Neural progenitor cell (in vitro differentiated cells): Measurements from ENCODE around the gene KCNC3. TPM values are rescaled to one million over a fixed set of nuclear protein-coding genes. Genes with fewer than 3 reads are reported as not detected.

ENCODE experiments used
- DNase-seq: peaks from one replicate; pipeline ENCODE4 v3.0.0-alpha.2; 2016; ENCODE audit warnings: low spot score
- H2AFZ ChIP-seq: fragments of 200-600 bp; sonication (generic); replicated peaks from 2 replicates; pipeline ENCODE4 v1.6.1; 2016; ENCODE audit warnings: antibody characterized with exemption
- H3F3A ChIP-seq: fragments of 200-600 bp; sonication (generic); 2 replicates; pipeline ENCODE4 v1.6.1; 2016; ENCODE audit warnings: antibody characterized with exemption, low read depth
- H3K27ac ChIP-seq: fragments of 200-600 bp; sonication (generic); 2 replicates; pipeline ENCODE4 v1.5.1; 2016; ENCODE audit warnings: mild to moderate bottlenecking
- H3K27me3 ChIP-seq: fragments of 200-600 bp; sonication (generic); 2 replicates; pipeline ENCODE4 v1.6.1; 2016; ENCODE audit warnings: mild to moderate bottlenecking, moderate library complexity
- H3K36me3 ChIP-seq: fragments of 200-600 bp; sonication (generic); 2 replicates; pipeline ENCODE4 v1.5.1; 2016
- H3K4me1 ChIP-seq: fragments of 200-600 bp; sonication (generic); 2 replicates; pipeline ENCODE4 v1.6.1; 2016; ENCODE audit warnings: mixed run types
- H3K4me2 ChIP-seq: fragments of 200-600 bp; sonication (generic); 2 replicates; pipeline ENCODE4 v1.6.1; 2016
- H3K4me3 ChIP-seq: fragments of 200-600 bp; sonication (generic); 2 replicates; pipeline ENCODE4 v1.5.1; 2016
- H3K79me2 ChIP-seq: fragments of 200-600 bp; sonication (generic); 2 replicates; pipeline ENCODE4 v1.6.1; 2016; ENCODE audit warnings: low read depth
- H3K9ac ChIP-seq: fragments of 200-600 bp; sonication (generic); 2 replicates; pipeline ENCODE4 v1.6.1; 2016
- H3K9me3 ChIP-seq: fragments of 200-600 bp; sonication (generic); 2 replicates; pipeline ENCODE4 v1.5.1; 2016; ENCODE audit warnings: low read depth
- H4K20me1 ChIP-seq: fragments of 200-600 bp; sonication (generic); 2 replicates; pipeline ENCODE4 v1.6.1; 2016; ENCODE audit warnings: low read depth
- H3K27ac Mint-ChIP-seq: 3 replicates; pipeline ENCODE4 v1.8.0; 2021; ENCODE audit warnings: mixed read lengths
- H3K27me3 Mint-ChIP-seq: 2 replicates; pipeline ENCODE4 v1.8.0; 2022; ENCODE audit warnings: low read depth, mild to moderate bottlenecking, inconsistent platforms, moderate library complexity, mixed read lengths; ENCODE audit not compliant: insufficient read depth
- H3K36me3 Mint-ChIP-seq: 3 replicates; pipeline ENCODE4 v1.8.0; 2021; ENCODE audit warnings: mixed read lengths
- H3K4me1 Mint-ChIP-seq: 3 replicates; pipeline ENCODE4 v1.8.0; 2021; ENCODE audit warnings: mixed read lengths
- H3K4me3 Mint-ChIP-seq: 3 replicates; pipeline ENCODE4 v1.8.0; 2021; ENCODE audit warnings: mild to moderate bottlenecking, moderate library complexity, mixed read lengths
- H3K9me3 Mint-ChIP-seq: 3 replicates; pipeline ENCODE4 v1.8.0; 2020; ENCODE audit warnings: mixed read lengths
- EZH2 ChIP-seq: fragments of 200-600 bp; sonication (generic); IDR thresholded peaks from 2 replicates; pipeline ENCODE4 v1.6.1; 2017; ENCODE audit warnings: antibody characterized with exemption, mild to moderate bottlenecking, moderate library complexity
- EZH2phosphoT487 ChIP-seq: fragments of 200-600 bp; sonication (generic); IDR thresholded peaks from 2 replicates; pipeline ENCODE4 v1.6.1; 2017; ENCODE audit warnings: antibody characterized with exemption
- total RNA-seq: library from RNA; depleted of rRNA; stranded (reverse); fragments of >200 nt; gene quantifications from 2 replicates; pipeline ENCODE4 v1.2.3, GENCODE V29; 2015; ENCODE audit warnings: low replicate concordance
- TF ChIP-seq, protein P1 (sequence below): fragments of 200-600 bp; sonication (generic); IDR thresholded peaks from 2 replicates; pipeline ENCODE4 v1.5.1; 2017; ENCODE audit warnings: antibody characterized with exemption, mild to moderate bottlenecking

Gene KCNC3
- total RNA-seq, 1 donor from 2014 or later, result 0.41 TPM

DNA sequence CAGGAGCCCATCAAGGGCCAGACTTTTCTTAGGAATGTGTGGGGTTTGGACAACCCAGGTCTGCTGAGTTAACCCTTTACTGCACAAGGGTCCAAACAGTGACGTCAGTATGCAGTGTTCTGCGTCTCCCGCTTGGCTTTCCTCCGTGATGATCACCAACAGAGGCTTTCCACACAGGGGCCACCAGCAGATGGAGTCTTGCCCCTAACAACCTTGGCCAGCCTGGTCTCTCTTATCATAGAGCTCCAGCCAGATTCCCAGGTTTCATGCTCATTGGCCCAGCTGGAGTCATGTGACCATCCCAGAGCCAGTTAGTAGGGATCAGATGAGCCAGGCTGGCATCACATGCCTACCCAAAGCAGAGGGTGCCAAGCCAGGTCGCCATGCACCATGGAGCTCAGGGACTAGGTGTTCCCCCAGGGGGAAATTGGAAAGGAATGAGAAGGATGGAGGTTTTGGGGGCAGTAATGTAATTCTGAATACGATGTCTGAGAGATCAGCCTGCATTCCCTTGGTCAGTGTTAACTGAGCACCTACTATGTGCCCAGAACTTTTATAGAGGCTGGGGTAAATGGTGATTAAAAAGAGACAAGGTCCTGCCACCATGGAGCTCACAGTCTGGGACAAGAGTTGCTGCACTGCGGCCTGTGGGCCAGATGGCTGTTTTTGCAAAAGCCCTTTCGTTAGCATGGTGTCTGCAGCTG is 64.5 kb downstream of the KCNC3 start:
- H3K9me3 Mint-ChIP-seq, result no peaks in the 10 kb centered on the region
- no peak overlapping the region for H3K4me2 ChIP-seq

DNA sequence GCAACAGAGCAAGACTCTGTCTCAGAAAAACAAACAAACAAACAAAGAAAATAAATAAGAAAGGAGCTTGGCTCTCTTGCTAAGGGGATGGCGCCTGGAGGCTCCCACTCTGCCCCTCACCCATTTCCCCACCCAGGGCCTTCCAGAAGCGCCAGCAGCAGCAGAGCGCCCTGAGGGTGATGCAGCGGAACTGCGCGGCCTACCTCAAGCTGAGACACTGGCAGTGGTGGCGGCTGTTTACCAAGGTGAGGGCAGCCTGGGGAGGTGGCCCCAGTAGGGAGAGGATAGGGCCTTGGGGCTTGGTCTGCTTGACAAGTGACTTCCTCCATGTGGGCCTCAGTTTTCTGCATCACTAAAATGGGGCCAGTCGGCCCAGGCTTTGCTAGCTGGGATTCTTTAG is 66.0 kb downstream of the KCNC3 start:
- no peaks in the 10 kb centered on the region for H3K9me3 ChIP-seq
- TF ChIP-seq EZH2, result no peak
- TF ChIP-seq, protein P1, sequence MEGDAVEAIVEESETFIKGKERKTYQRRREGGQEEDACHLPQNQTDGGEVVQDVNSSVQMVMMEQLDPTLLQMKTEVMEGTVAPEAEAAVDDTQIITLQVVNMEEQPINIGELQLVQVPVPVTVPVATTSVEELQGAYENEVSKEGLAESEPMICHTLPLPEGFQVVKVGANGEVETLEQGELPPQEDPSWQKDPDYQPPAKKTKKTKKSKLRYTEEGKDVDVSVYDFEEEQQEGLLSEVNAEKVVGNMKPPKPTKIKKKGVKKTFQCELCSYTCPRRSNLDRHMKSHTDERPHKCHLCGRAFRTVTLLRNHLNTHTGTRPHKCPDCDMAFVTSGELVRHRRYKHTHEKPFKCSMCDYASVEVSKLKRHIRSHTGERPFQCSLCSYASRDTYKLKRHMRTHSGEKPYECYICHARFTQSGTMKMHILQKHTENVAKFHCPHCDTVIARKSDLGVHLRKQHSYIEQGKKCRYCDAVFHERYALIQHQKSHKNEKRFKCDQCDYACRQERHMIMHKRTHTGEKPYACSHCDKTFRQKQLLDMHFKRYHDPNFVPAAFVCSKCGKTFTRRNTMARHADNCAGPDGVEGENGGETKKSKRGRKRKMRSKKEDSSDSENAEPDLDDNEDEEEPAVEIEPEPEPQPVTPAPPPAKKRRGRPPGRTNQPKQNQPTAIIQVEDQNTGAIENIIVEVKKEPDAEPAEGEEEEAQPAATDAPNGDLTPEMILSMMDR, result no peak
- TF ChIP-seq EZH2phosphoT487, result no peak
- no peaks in the 10 kb centered on the region for H3K27me3 ChIP-seq
- no peaks in the 10 kb centered on the region for H3F3A ChIP-seq
- no peak overlapping the region for H3K4me3 ChIP-seq
- Mint-ChIP-seq H3K27ac (no peak overlapping the region), H3K36me3 (no peaks in the 10 kb centered on the region), H3K27me3 (peaks cover 2% of the 10 kb centered on the region), H3K9me3 (no peaks in the 10 kb centered on the region), H3K4me1 (no peaks in the 10 kb centered on the region), H3K4me3 (no peak overlapping the region)
- H4K20me1 ChIP-seq, result no peaks in the 10 kb centered on the region
- no peak overlapping the region for H3K9ac ChIP-seq
- H3K4me2 ChIP-seq, result no peak overlapping the region
- H3K4me1 ChIP-seq, result no peaks in the 10 kb centered on the region
- H3K79me2 ChIP-seq, result no peaks in the 10 kb centered on the region
- H2AFZ ChIP-seq, result no peak overlapping the region
- no peaks in the 10 kb centered on the region for H3K36me3 ChIP-seq
- no peak overlapping the region for H3K27ac ChIP-seq
- DNase-seq, result no peak

More for the DNA sequence above, 64.5 kb downstream of the KCNC3 start:
- TF ChIP-seq, protein P1, result no peak
- TF ChIP-seq EZH2phosphoT487, result no peak
- TF ChIP-seq EZH2, result no peak
- no peaks in the 10 kb centered on the region for H3K27me3 ChIP-seq
- no peak overlapping the region for H3K27ac Mint-ChIP-seq
- H4K20me1 ChIP-seq, result no peaks in the 10 kb centered on the region
- H3K79me2 ChIP-seq, result no peaks in the 10 kb centered on the region
- H3K4me3 ChIP-seq, result no peak overlapping the region
- H3K36me3 ChIP-seq, result no peaks in the 10 kb centered on the region
- no peaks in the 10 kb centered on the region for H3K36me3 Mint-ChIP-seq
- H3K4me3 Mint-ChIP-seq, result no peak overlapping the region
- no peak overlapping the region for H2AFZ ChIP-seq
- no peaks in the 10 kb centered on the region for H3K9me3 ChIP-seq
- H3K9ac ChIP-seq, result no peak overlapping the region
- H3K27ac ChIP-seq, result no peak overlapping the region
- DNase-seq, result no peak
- no peaks in the 10 kb centered on the region for H3K4me1 Mint-ChIP-seq
- H3K4me1 ChIP-seq, result no peaks in the 10 kb centered on the region
- no peaks in the 10 kb centered on the region for H3F3A ChIP-seq
- peaks cover 2% of the 10 kb centered on the region for H3K27me3 Mint-ChIP-seq

Other genes starting within 250 kb of the KCNC3 start
- gene IZUMO2, start 166.1 kb downstream of the KCNC3 start, total RNA-seq, result not detected in 2 replicates
- gene MYH14, start 125.8 kb downstream of the KCNC3 start, total RNA-seq, result 1.6 and 6.7 TPM in 2 replicates
- 0.11 and 2.3 TPM in 2 replicates for gene NAPSA, start 36.3 kb upstream of the KCNC3 start, total RNA-seq
- gene NR1H2, start 47.1 kb upstream of the KCNC3 start, total RNA-seq, result 25.4 and 47.2 TPM in 2 replicates
- 36.7 and 123 TPM in 2 replicates for gene POLD1, start 55.0 kb upstream of the KCNC3 start, total RNA-seq
- gene SPIB, start 89.6 kb upstream of the KCNC3 start, total RNA-seq, result 0.31 TPM in 1 of 2 replicates, not detected in the other
- 0.65 and 0.77 TPM in 2 replicates for gene MYBPC2, start 103.5 kb upstream of the KCNC3 start, total RNA-seq
- gene EMC10, start 147.1 kb upstream of the KCNC3 start, total RNA-seq, result 32.9 and 127 TPM in 2 replicates
- 5.6 and 8.4 TPM in 2 replicates for gene GARIN5A, start 147.5 kb upstream of the KCNC3 start, total RNA-seq
- gene JOSD2, start 181.8 kb upstream of the KCNC3 start, total RNA-seq, result 1.7 and 2.4 TPM in 2 replicates
- gene ASPDH, start 184.5 kb upstream of the KCNC3 start, total RNA-seq, result not detected in 2 replicates
- 12.0 and 54.6 TPM in 2 replicates for gene LRRC4B, start 239.1 kb upstream of the KCNC3 start, total RNA-seq